K562 (cell line): ENCODE data around the gene NPHP1. TPM values are rescaled to one million over a fixed set of nuclear protein-coding genes. Genes with fewer than 3 reads are reported as not detected.
"Not testable (repeated sequence)": the region's sequence is repeated elsewhere in the genome, so short reads cannot be mapped to it uniquely, and the experiment has no call there.

Source experiments
- ATAC-seq: fragments of 200-7000 bp; cut with Tn5 transposase; 3 replicates; pipeline ENCODE4 v1.9.1; 2020; ENCODE audit warnings: moderate library complexity
- BruUV-seq: library from RNA; stranded (reverse); fragments of 400-500 nt; replicated peaks from 2 replicates; lab custom pipeline; 2021; lab: Mats Ljungman, UMichigan
- CTCF ChIA-PET: fragments of 300-600 bp; formaldehyde crosslinking; extraction: SDS; loops from one replicate; lab custom pipeline; 2021; ENCODE audit warnings: low intra/inter-chr PET ratio; lab: Yijun Ruan, JAX
- POLR2A ChIA-PET: fragments of 300-600, 350-650 bp; sonication (Branson Sonifier 250); formaldehyde crosslinking; extraction: SDS; loops from one replicate; lab custom pipeline; 2021; ENCODE audit warnings: antibody characterized with exemption, inconsistent platforms; lab: Yijun Ruan, JAX
- DNase-seq, 4 experiments: peaks; one replicate each; pipeline versions ENCODE4 v3.0.0 to v3.0.0-alpha.2; 2011 to 2018; ENCODE audit warnings: low spot score in 3 of 4, mixed read lengths in 3 of 4; ENCODE audit errors: extremely low read depth in 1 of 4
- FAIRE-seq: peaks from 2 replicates; lab custom pipeline; 2011; peaks lifted over from hg19 to GRCh38; lab: Jason Lieb, UNC
- H2AFZ ChIP-seq: 2 replicates; pipeline ENCODE4 v1.6.0; 2011; ENCODE audit warnings: low read depth, low read length, control low read depth, inconsistent platforms
- H3K27ac ChIP-seq: fragments of 200-600 bp; 3 replicates; pipeline ENCODE4 v1.8.0; 2011; ENCODE audit warnings: low read depth, mild to moderate bottlenecking, control low read depth, inconsistent platforms, low read length, moderate library complexity, mixed read lengths; ENCODE audit errors: extremely low read depth
- H3K27me3 ChIP-seq, 2 experiments: fragments of 300-600 bp in 1 of 2; 2 replicates in 1 of 2; 3 replicates in 1 of 2; pipeline versions ENCODE4 v1.6.0 to v1.8.0; 2011; ENCODE audit warnings: inconsistent platforms in 2 of 2, low read length in 2 of 2, mild to moderate bottlenecking in 1 of 2, mixed read lengths in 1 of 2, moderate library complexity in 1 of 2; ENCODE audit not compliant: control insufficient read depth in 2 of 2, insufficient read depth in 2 of 2
- H3K36me3 ChIP-seq: fragments of 300-600 bp; 3 replicates; pipeline ENCODE4 v1.8.0; 2011; ENCODE audit warnings: mild to moderate bottlenecking, low read length, inconsistent platforms; ENCODE audit not compliant: control insufficient read depth, insufficient read depth
- H3K4me1 ChIP-seq, 2 experiments: fragments of 200-600 bp in 1 of 2; replicated peaks in 1 of 2; 2 replicates in 1 of 2; 3 replicates in 1 of 2; pipeline versions ENCODE4 v1.5.1 to v1.8.0; 2011; ENCODE audit warnings: inconsistent platforms in 2 of 2, low read length in 2 of 2, mild to moderate bottlenecking in 1 of 2, mixed read lengths in 1 of 2, moderate library complexity in 1 of 2; ENCODE audit not compliant: control insufficient read depth in 2 of 2, insufficient read depth in 2 of 2
- H3K4me2 ChIP-seq: 2 replicates; pipeline ENCODE4 v1.6.1; 2011; ENCODE audit warnings: low read length, control low read depth, inconsistent platforms, mixed read lengths; ENCODE audit not compliant: insufficient read depth
- H3K4me3 ChIP-seq: fragments of 200-600 bp; sonication (generic), shearing (Covaris generic); 2 replicates; pipeline ENCODE4 v1.5.1; 2016; ENCODE audit warnings: control low read depth, inconsistent platforms
- H3K79me2 ChIP-seq: fragments of 200-600 bp; 3 replicates; pipeline ENCODE4 v1.8.0; 2011; ENCODE audit warnings: low read length, inconsistent platforms; ENCODE audit not compliant: control insufficient read depth, insufficient read depth
- H3K9ac ChIP-seq, 2 experiments: 2 replicates each; pipeline versions ENCODE4 v1.6.0 to v1.6.1; 2011; ENCODE audit warnings: low read depth in 2 of 2, low read length in 2 of 2, control low read depth in 1 of 2, inconsistent platforms in 1 of 2, mild to moderate bottlenecking in 1 of 2, mixed read lengths in 1 of 2; ENCODE audit not compliant: insufficient read depth in 1 of 2
- H3K9me1 ChIP-seq: one replicate; pipeline ENCODE4 v1.6.0; 2011; ENCODE audit warnings: inconsistent platforms, mild to moderate bottlenecking, low read length, moderate library complexity; ENCODE audit not compliant: control insufficient read depth, insufficient read depth
- H3K9me3 ChIP-seq: replicated peaks from 2 replicates; pipeline ENCODE4 v1.5.1; 2011; ENCODE audit warnings: low read depth, low read length, inconsistent platforms; ENCODE audit not compliant: control insufficient read depth, insufficient read depth
- H4K20me1 ChIP-seq: replicated peaks from 2 replicates; pipeline ENCODE4 v1.6.1; 2011; ENCODE audit warnings: low read length, inconsistent platforms, mixed read lengths; ENCODE audit not compliant: control insufficient read depth, insufficient read depth
- WGBS: fragments of 100-300 bp; shearing (Covaris generic); methylation state at CpG from one replicate; pipeline ENCODE4 v1.1.6; 2016; ENCODE audit warnings: low coverage, mixed read lengths; ENCODE audit not compliant: insufficient coverage; ENCODE audit errors: missing lambda C conversion rate; 5-methylcytosine and 5-hydroxymethylcytosine counted together
- in situ Hi-C: fragments of 300-500 bp; cut with MboI; formaldehyde crosslinking; loops from 4 replicates; pipeline ENCODE4 v1.15.0; 2018; ENCODE audit warnings: inconsistent platforms, mixed read lengths
- intact Hi-C: fragments of 100-400 bp; cut with micrococcal nuclease; formaldehyde crosslinking; loops from 2 replicates; pipeline ENCODE4 v1.14.2; 2022
- microRNA-seq: library from miRNA; unstranded; fragments of <30 nt; microRNA quantifications from one replicate; pipeline ENCODE4, GENCODE V29; 2018; ENCODE audit warnings: borderline microRNAs expressed
- polyA plus RNA-seq, 8 experiments: library from polyadenylated mRNA; depleted of rRNA in 4 of 8; stranded (reverse) in 5 of 8; unstranded in 3 of 8; fragments of >200 nt; fragmentation: Nextera tagmentation in 2 of 8; fragmentation: Illumina TruSeq in 1 of 8; extraction: Ambion mirVana in 2 of 8; extraction: Trizol in 1 of 8; gene quantifications; 2 replicates each; pipeline versions ENCODE4 v1.2.1 to v1.2.3, GENCODE V29; 2011 to 2014; ENCODE audit warnings: inconsistent platforms in 1 of 8, missing spikeins in 1 of 8
- small RNA-seq: library from RNA; depleted of rRNA; stranded (forward); fragments of <200 nt; gene quantifications from one replicate; pipeline ENCODE3, GENCODE V24; 2014
- total RNA-seq, 7 experiments: library from RNA; depleted of rRNA in 6 of 7; stranded (reverse); fragments of >200 nt in 6 of 7; fragmentation: Illumina TruSeq in 2 of 7; extraction: Trizol in 2 of 7; gene quantifications; 2 replicates each; pipeline versions ENCODE4 v1.2.1 to v1.2.3, GENCODE V29; 2011 to 2021; ENCODE audit warnings: low replicate concordance in 1 of 7

NPHP1 gene
- total and polyA plus RNA-seq, 9 of the 15 experiments (the other 6 are each of a cell fraction or from before 2014, with no cell fraction given): 0.11 to 0.32 (median 0.20) TPM; not detected in 5

GRCh38 chr2:110075896-110076295, 128.9 kb downstream of the NPHP1 start:
- H3K27me3 ChIP-seq, BruUV-seq, H3K4me2 ChIP-seq, H3K4me1 ChIP-seq, H3K79me2 ChIP-seq, intact Hi-C loops, H4K20me1 ChIP-seq, ATAC-seq, H3K27ac ChIP-seq, POLR2A ChIA-PET, H2AFZ ChIP-seq, H3K9me1 ChIP-seq, DNase-seq, H3K9ac ChIP-seq, CTCF ChIA-PET, H3K9me3 ChIP-seq, H3K4me3 ChIP-seq, in situ Hi-C loops, H3K36me3 ChIP-seq: not testable (repeated sequence)
- WGBS: no CpG with 5 or more reads among the region's 4 CpGs
- FAIRE-seq: peak; percentile 32

Small RNA genes lying within 50 kb of the gene (microRNA-seq; reads per million reads assigned to microRNA genes)
- gene MIR4436B1: not detected

Small RNA genes lying within 50 kb of the gene (small RNA-seq; reads per million reads assigned to genes)
- gene MIR4436B1: not detected

Other genes with a start within 250 kb of the NPHP1 start
- gene MALL, start 89.2 kb downstream of the NPHP1 start, total RNA-seq (2014; rRNA removed): not detected in 2 replicates
- not detected in 2 replicates for gene MALL, start 89.2 kb downstream of the NPHP1 start, total RNA-seq (2014; rRNA removed; fragmentation: Illumina TruSeq; extraction: Trizol)
- gene MALL, start 89.2 kb downstream of the NPHP1 start, total RNA-seq (2015; rRNA removed; fragmentation: Illumina TruSeq; extraction: Trizol): not detected in 2 replicates
- 0.24 and 0.27 TPM in 2 replicates for gene MALL, start 89.2 kb downstream of the NPHP1 start, total RNA-seq (2021)
- not detected in 2 replicates for gene MALL, start 89.2 kb downstream of the NPHP1 start, polyA plus RNA-seq (2011; rRNA removed)
- not detected in 2 replicates for gene MALL, start 89.2 kb downstream of the NPHP1 start, polyA plus RNA-seq (2014; fragmentation: Illumina TruSeq; extraction: Trizol)
- gene MALL, start 89.2 kb downstream of the NPHP1 start, polyA plus RNA-seq (2014; fragmentation: Nextera tagmentation; extraction: Ambion mirVana): not detected
- gene MALL, start 89.2 kb downstream of the NPHP1 start, polyA plus RNA-seq (2014; rRNA removed): not detected in 2 replicates
- 76.0 and 97.6 TPM in 2 replicates for gene MTLN, start 7.5 kb upstream of the NPHP1 start, total RNA-seq (2014; rRNA removed)
- 7.5 and 10.5 TPM in 2 replicates for gene MTLN, start 7.5 kb upstream of the NPHP1 start, total RNA-seq (2014; rRNA removed; fragmentation: Illumina TruSeq; extraction: Trizol)
- 39.4 and 39.7 TPM in 2 replicates for gene MTLN, start 7.5 kb upstream of the NPHP1 start, total RNA-seq (2015; rRNA removed; fragmentation: Illumina TruSeq; extraction: Trizol)
- 41.3 and 50.2 TPM in 2 replicates for gene MTLN, start 7.5 kb upstream of the NPHP1 start, total RNA-seq (2021)
- 33.9 and 34.1 TPM in 2 replicates for gene MTLN, start 7.5 kb upstream of the NPHP1 start, polyA plus RNA-seq (2011; rRNA removed)
- gene MTLN, start 7.5 kb upstream of the NPHP1 start, polyA plus RNA-seq (2014; fragmentation: Illumina TruSeq; extraction: Trizol): 7.3 and 32.2 TPM in 2 replicates
- 10 to 100 TPM; 25.3 to 51.2 TPM for gene MTLN, start 7.5 kb upstream of the NPHP1 start, polyA plus RNA-seq (2014; fragmentation: Nextera tagmentation; extraction: Ambion mirVana)
- gene MTLN, start 7.5 kb upstream of the NPHP1 start, polyA plus RNA-seq (2014; rRNA removed): 109 and 129 TPM in 2 replicates